ENCODE data around the gene HCAR1. TPM values are rescaled to one million over a fixed set of nuclear protein-coding genes. Genes with fewer than 3 reads are reported as not detected.
A peak's percentile ranks its signal among the peaks of the same experiment; 100 is the strongest.

HCAR1 gene
- total and polyA plus RNA-seq, 2 donors (not counting 1 experiment from before 2014, with no cell fraction given): 0.06 TPM; not detected in 1

DNA sequence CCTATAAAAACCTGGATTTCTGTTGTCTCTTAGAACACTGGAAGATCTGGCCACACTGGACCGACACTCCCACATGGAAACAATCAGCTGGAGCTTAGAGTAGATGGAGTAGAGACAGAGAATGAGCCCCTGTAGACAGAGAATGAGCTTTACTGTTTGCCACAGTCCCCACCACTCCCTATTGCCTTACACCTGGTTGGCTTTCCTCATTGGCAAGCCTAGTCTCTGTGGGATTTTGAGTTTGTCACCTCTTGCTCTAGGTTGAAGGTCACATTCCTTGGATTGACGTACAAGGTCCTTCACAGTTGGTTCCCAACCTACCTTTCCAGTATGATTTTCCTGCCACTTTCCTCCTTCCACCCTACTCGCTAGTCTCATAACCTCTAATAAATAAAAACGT is 2.0 kb upstream of the HCAR1 start:
- Histone ChIP-seq H3K4me1 (ENCODE audit: control insufficient read depth in 2 of 2, insufficient read depth in 2 of 2, low read length in 2 of 2) (peaks cover 24 to 26% of the 10 kb centered on the region in 2 donors), H3K9me3 (ENCODE audit: control extremely low read depth in 1 of 3, control insufficient read depth in 2 of 3, insufficient read depth in 1 of 3, low read length in 2 of 3) (no peaks in the 10 kb centered on the region), H3K79me2 (ENCODE audit: control insufficient read depth, insufficient read depth, low read length) (no peaks in the 10 kb centered on the region), H2AFZ (ENCODE audit: insufficient read depth, low read depth, low read length, poor library complexity, severe bottlenecking) (peak overlapping the region; percentile 39), H3K27me3 (replicated peaks in 1 of 4; ENCODE audit: control extremely low read depth in 1 of 4, control insufficient read depth in 3 of 4, insufficient read depth in 4 of 4, low read length in 3 of 4) (no peaks in the 10 kb centered on the region), H3K4me3 (ENCODE audit: control extremely low read depth in 1 of 5, extremely low read depth in 1 of 5, insufficient read depth in 1 of 5, low read depth in 2 of 5, low read length in 4 of 5) (no peak overlapping the region), H3K36me3 (replicated peaks in 1 of 2; ENCODE audit: control extremely low read depth in 1 of 2, control insufficient read depth in 1 of 2, extremely low read depth in 1 of 2, insufficient read depth in 2 of 2, low read length in 1 of 2) (no peaks in the 10 kb centered on the region), H3K9ac (ENCODE audit: low read length) (no peak overlapping the region), H3K27ac (ENCODE audit: low read length in 2 of 2) (peak overlapping the region in 1 of 2 donors; percentile 55), H4K20me1 (ENCODE audit: control insufficient read depth, insufficient read depth, low read length, poor library complexity, severe bottlenecking) (no peaks in the 10 kb centered on the region), H3K4me2 (replicated peaks; ENCODE audit: low read depth, low read length, poor library complexity, severe bottlenecking) (peak overlapping the region; percentile 23)
- DNase-seq: no peak
- ATAC-seq (ENCODE audit: low read depth): no peak
- CTCF ChIA-PET: interaction anchor here (0.6 to 1.0 kb wide), 3 partner anchors 20 to 609 kb away, joined by 3 read pairs; partner anchors contain the start of gene DENR
- no peak for TF ChIP-seq EZH2 (IDR thresholded peaks at IDR 0.05; ENCODE audit: borderline replicate concordance, insufficient read depth, low read depth, low read length, poor library complexity, severe bottlenecking)
- TF ChIP-seq, protein P1, sequence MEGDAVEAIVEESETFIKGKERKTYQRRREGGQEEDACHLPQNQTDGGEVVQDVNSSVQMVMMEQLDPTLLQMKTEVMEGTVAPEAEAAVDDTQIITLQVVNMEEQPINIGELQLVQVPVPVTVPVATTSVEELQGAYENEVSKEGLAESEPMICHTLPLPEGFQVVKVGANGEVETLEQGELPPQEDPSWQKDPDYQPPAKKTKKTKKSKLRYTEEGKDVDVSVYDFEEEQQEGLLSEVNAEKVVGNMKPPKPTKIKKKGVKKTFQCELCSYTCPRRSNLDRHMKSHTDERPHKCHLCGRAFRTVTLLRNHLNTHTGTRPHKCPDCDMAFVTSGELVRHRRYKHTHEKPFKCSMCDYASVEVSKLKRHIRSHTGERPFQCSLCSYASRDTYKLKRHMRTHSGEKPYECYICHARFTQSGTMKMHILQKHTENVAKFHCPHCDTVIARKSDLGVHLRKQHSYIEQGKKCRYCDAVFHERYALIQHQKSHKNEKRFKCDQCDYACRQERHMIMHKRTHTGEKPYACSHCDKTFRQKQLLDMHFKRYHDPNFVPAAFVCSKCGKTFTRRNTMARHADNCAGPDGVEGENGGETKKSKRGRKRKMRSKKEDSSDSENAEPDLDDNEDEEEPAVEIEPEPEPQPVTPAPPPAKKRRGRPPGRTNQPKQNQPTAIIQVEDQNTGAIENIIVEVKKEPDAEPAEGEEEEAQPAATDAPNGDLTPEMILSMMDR (IDR thresholded peaks at IDR 0.05): no peak
- Mint-ChIP-seq H3K4me3 (no peak overlapping the region), H3K27me3 (no peaks in the 10 kb centered on the region), H3K9me3 (ENCODE audit: insufficient read depth) (no peaks in the 10 kb centered on the region), H3K4me1 (peaks cover 28% of the 10 kb centered on the region), H3K27ac (peak overlapping the region; percentile 92)
- intact Hi-C loops (cut with micrococcal nuclease): no loop called here
- 97% methylated on average over 3 of the region's 4 CpGs for WGBS (ENCODE audit: insufficient coverage)
- POLR2A ChIA-PET: no interaction called here

DNA sequence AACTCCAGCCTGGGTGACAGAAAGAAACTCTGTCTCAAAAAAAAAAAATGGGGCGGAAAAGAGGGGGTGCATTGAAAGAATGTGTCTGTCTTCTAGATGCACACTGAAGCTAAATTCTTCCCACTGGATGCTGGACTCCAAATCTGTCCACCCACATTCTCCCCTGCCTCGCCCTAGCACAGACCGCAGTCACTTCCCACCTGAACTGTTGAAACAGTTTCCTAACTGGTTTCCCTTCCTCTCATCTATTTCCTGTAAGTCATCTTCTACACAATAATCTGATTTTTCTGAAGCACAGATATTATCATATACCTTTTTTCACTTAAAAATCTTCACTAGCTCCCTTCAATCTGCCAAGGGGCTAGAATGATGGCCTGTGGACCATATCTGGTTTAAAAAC is 1.5 kb upstream of the HCAR1 start:
- Histone ChIP-seq H3K4me2 (replicated peaks; ENCODE audit: low read depth, low read length, poor library complexity, severe bottlenecking) (peak overlapping the region; percentile 23), H4K20me1 (ENCODE audit: control insufficient read depth, insufficient read depth, low read length, poor library complexity, severe bottlenecking) (no peaks in the 10 kb centered on the region), H3K36me3 (replicated peaks in 1 of 2; ENCODE audit: control extremely low read depth in 1 of 2, control insufficient read depth in 1 of 2, extremely low read depth in 1 of 2, insufficient read depth in 2 of 2, low read length in 1 of 2) (no peaks in the 10 kb centered on the region), H3K27me3 (replicated peaks in 1 of 4; ENCODE audit: control extremely low read depth in 1 of 4, control insufficient read depth in 3 of 4, insufficient read depth in 4 of 4, low read length in 3 of 4) (no peaks in the 10 kb centered on the region), H3K9ac (ENCODE audit: low read length) (no peak overlapping the region), H3K4me1 (ENCODE audit: control insufficient read depth in 2 of 2, insufficient read depth in 2 of 2, low read length in 2 of 2) (peaks cover 24 to 26% of the 10 kb centered on the region in 2 donors), H3K9me3 (ENCODE audit: control extremely low read depth in 1 of 3, control insufficient read depth in 2 of 3, insufficient read depth in 1 of 3, low read length in 2 of 3) (no peaks in the 10 kb centered on the region), H3K79me2 (ENCODE audit: control insufficient read depth, insufficient read depth, low read length) (no peaks in the 10 kb centered on the region), H3K4me3 (ENCODE audit: control extremely low read depth in 1 of 5, extremely low read depth in 1 of 5, insufficient read depth in 1 of 5, low read depth in 2 of 5, low read length in 4 of 5) (no peak overlapping the region), H3K27ac (ENCODE audit: low read length in 2 of 2) (peak overlapping the region in 1 of 2 donors; percentile 55), H2AFZ (ENCODE audit: insufficient read depth, low read depth, low read length, poor library complexity, severe bottlenecking) (no peak overlapping the region)
- WGBS (ENCODE audit: insufficient coverage): 0% methylated on average over 2 of the region's 3 CpGs
- Mint-ChIP-seq H3K4me1 (peaks cover 28% of the 10 kb centered on the region), H3K27ac (no peak overlapping the region), H3K4me3 (peak overlapping the region; percentile 0), H3K27me3 (no peaks in the 10 kb centered on the region), H3K9me3 (ENCODE audit: insufficient read depth) (no peaks in the 10 kb centered on the region)
- intact Hi-C loops (cut with micrococcal nuclease): no loop called here
- TF ChIP-seq, protein P1 (IDR thresholded peaks at IDR 0.05): no peak
- no peak for TF ChIP-seq EZH2 (IDR thresholded peaks at IDR 0.05; ENCODE audit: borderline replicate concordance, insufficient read depth, low read depth, low read length, poor library complexity, severe bottlenecking)
- CTCF ChIA-PET: interaction anchor here (0.6 to 1.0 kb wide), 3 partner anchors 21 to 609 kb away, joined by 3 read pairs; partner anchors contain the start of gene DENR
- no peak for DNase-seq
- no peak for ATAC-seq (ENCODE audit: low read depth)
- POLR2A ChIA-PET: no interaction called here

Measured in B cell (primary cell).